ENCODE measurements around the gene G2E3.
"Not testable (repeated sequence)": the region's sequence is repeated elsewhere in the genome, so short reads cannot be mapped to it uniquely, and the experiment has no call there.

The G2E3 gene

GRCh38 chr14:30600922-30601918, 42.3 kb downstream of the G2E3 start:
- DNase-seq (ENCODE audit: low read depth in 2 of 2), result no peak

GRCh38 chr14:30603402-30603801, 44.4 kb downstream of the G2E3 start:
- DNase-seq (ENCODE audit: low read depth in 2 of 2), result no peak

GRCh38 chr14:30604696-30605095, 45.7 kb downstream of the G2E3 start:
- DNase-seq (ENCODE audit: low read depth in 2 of 2), result not testable (repeated sequence)

- no peak for DNase-seq (ENCODE audit: low read depth in 2 of 2)
Observed at GRCh38 chr14:30607156-30607780, 48.3 kb downstream of the G2E3 start.

- DNase-seq (ENCODE audit: low read depth in 2 of 2), result no peak
Observed at GRCh38 chr14:30608533-30609006, 49.6 kb downstream of the G2E3 start.

GRCh38 chr14:30610787-30611343, 51.9 kb downstream of the G2E3 start:
- no peak for DNase-seq (ENCODE audit: low read depth in 2 of 2)

GRCh38 chr14:30614155-30614554, 55.2 kb downstream of the G2E3 start:
- DNase-seq (ENCODE audit: low read depth in 2 of 2), result no peak

- DNase-seq (ENCODE audit: low read depth in 2 of 2), result no peak
Observed at GRCh38 chr14:30620178-30620577, 61.2 kb downstream of the G2E3 start.

- no peak for DNase-seq (ENCODE audit: low read depth in 2 of 2)
Observed at GRCh38 chr14:30621354-30621939, 62.5 kb downstream of the G2E3 start.

- peak; percentile 87 to 90 for DNase-seq (ENCODE audit: low read depth in 2 of 2)
Observed at GRCh38 chr14:30621940-30622830, 63.2 kb downstream of the G2E3 start, which contains the start of gene SCFD1. SCFD1 (plus strand) TSS chr14:30622319; CDS start chr14:30622339, 20 bp downstream.

- no peak for DNase-seq (ENCODE audit: low read depth in 2 of 2)
Observed at GRCh38 chr14:30623412-30624131, 64.6 kb downstream of the G2E3 start.

- DNase-seq (ENCODE audit: low read depth in 2 of 2), result no peak
Observed at GRCh38 chr14:30624132-30624423, 65.1 kb downstream of the G2E3 start.

- no peak for DNase-seq (ENCODE audit: low read depth in 2 of 2)
Observed at GRCh38 chr14:30625533-30625932, 66.6 kb downstream of the G2E3 start.

- not testable (repeated sequence) for DNase-seq (ENCODE audit: low read depth in 2 of 2)
Observed at GRCh38 chr14:30629432-30629831, 70.5 kb downstream of the G2E3 start.

GRCh38 chr14:30630248-30630647, 71.3 kb downstream of the G2E3 start:
- no peak for DNase-seq (ENCODE audit: low read depth in 2 of 2)

- DNase-seq (ENCODE audit: low read depth in 2 of 2), result no peak
Observed at GRCh38 chr14:30632730-30633129, 73.8 kb downstream of the G2E3 start.

GRCh38 chr14:30638926-30639325, 80.0 kb downstream of the G2E3 start:
- DNase-seq (ENCODE audit: low read depth in 2 of 2), result no peak

GRCh38 chr14:30641207-30641606, 82.2 kb downstream of the G2E3 start:
- DNase-seq (ENCODE audit: low read depth in 2 of 2), result no peak

- DNase-seq (ENCODE audit: low read depth in 2 of 2), result not testable (repeated sequence)
Observed at GRCh38 chr14:30644462-30644861, 85.5 kb downstream of the G2E3 start.

GRCh38 chr14:30645600-30645999, 86.6 kb downstream of the G2E3 start:
- DNase-seq (ENCODE audit: low read depth in 2 of 2), result no peak

All from activated CD4-positive, alpha-beta T cell treated with anti-CD3 and anti-CD28 coated beads for 24 hours (primary cell).